Islet precursor cell (in vitro differentiated cells): ENCODE measurements around the gene SCARB1.

Experiments
- DNase-seq: peaks from one replicate; pipeline ENCODE4 v3.0.0-alpha.2; 2018

Gene SCARB1

GRCh38 chr12:124817076-124818000, 46.3 kb downstream of the SCARB1 start:
- DNase-seq = no peak

GRCh38 chr12:124816295-124816854, 47.3 kb downstream of the SCARB1 start:
- DNase-seq = no peak

GRCh38 chr12:124814741-124815613, 48.7 kb downstream of the SCARB1 start:
- DNase-seq = no peak

GRCh38 chr12:124813782-124814181, 49.9 kb downstream of the SCARB1 start:
- DNase-seq = no peak

GRCh38 chr12:124812979-124813378, 50.7 kb downstream of the SCARB1 start:
- DNase-seq = no peak

- DNase-seq = no peak
These were observed 51.3 kb downstream of the SCARB1 start for GRCh38 chr12:124812356-124812755.

- no peak for DNase-seq
These were observed 52.0 kb downstream of the SCARB1 start for GRCh38 chr12:124811633-124812032.

GRCh38 chr12:124809878-124810277, 53.8 kb downstream of the SCARB1 start:
- DNase-seq = no peak

- no peak for DNase-seq
These were observed 54.3 kb downstream of the SCARB1 start for GRCh38 chr12:124809391-124809790.

- no peak for DNase-seq
These were observed 55.4 kb downstream of the SCARB1 start for GRCh38 chr12:124808272-124808671.

- DNase-seq = no peak
These were observed 57.6 kb downstream of the SCARB1 start for GRCh38 chr12:124805876-124806668.

- DNase-seq = no peak
These were observed 58.6 kb downstream of the SCARB1 start for GRCh38 chr12:124805050-124805449.

- no peak for DNase-seq
These were observed 59.5 kb downstream of the SCARB1 start for GRCh38 chr12:124804011-124804621.

GRCh38 chr12:124802361-124802760, 61.3 kb downstream of the SCARB1 start:
- DNase-seq = no peak

GRCh38 chr12:124800506-124800905, 63.2 kb downstream of the SCARB1 start:
- no peak for DNase-seq

- DNase-seq = no peak
These were observed 66.3 kb downstream of the SCARB1 start for GRCh38 chr12:124797321-124797720.

GRCh38 chr12:124796303-124796960, 67.2 kb downstream of the SCARB1 start:
- no peak for DNase-seq

- no peak for DNase-seq
These were observed 68.3 kb downstream of the SCARB1 start for GRCh38 chr12:124795081-124795948.

GRCh38 chr12:124792961-124793441, 70.7 kb downstream of the SCARB1 start:
- no peak for DNase-seq

GRCh38 chr12:124792156-124792555, 71.5 kb downstream of the SCARB1 start:
- DNase-seq = no peak
